ENCODE measurements around the gene CEP41. TPM values are rescaled to one million over a fixed set of nuclear protein-coding genes. Genes with fewer than 3 reads are reported as not detected.
"Not testable (repeated sequence)": the region's sequence is repeated elsewhere in the genome, so short reads cannot be mapped to it uniquely, and the experiment has no call there.

CEP41 gene
- total RNA-seq, 1 donor = 12.5 TPM

DNA sequence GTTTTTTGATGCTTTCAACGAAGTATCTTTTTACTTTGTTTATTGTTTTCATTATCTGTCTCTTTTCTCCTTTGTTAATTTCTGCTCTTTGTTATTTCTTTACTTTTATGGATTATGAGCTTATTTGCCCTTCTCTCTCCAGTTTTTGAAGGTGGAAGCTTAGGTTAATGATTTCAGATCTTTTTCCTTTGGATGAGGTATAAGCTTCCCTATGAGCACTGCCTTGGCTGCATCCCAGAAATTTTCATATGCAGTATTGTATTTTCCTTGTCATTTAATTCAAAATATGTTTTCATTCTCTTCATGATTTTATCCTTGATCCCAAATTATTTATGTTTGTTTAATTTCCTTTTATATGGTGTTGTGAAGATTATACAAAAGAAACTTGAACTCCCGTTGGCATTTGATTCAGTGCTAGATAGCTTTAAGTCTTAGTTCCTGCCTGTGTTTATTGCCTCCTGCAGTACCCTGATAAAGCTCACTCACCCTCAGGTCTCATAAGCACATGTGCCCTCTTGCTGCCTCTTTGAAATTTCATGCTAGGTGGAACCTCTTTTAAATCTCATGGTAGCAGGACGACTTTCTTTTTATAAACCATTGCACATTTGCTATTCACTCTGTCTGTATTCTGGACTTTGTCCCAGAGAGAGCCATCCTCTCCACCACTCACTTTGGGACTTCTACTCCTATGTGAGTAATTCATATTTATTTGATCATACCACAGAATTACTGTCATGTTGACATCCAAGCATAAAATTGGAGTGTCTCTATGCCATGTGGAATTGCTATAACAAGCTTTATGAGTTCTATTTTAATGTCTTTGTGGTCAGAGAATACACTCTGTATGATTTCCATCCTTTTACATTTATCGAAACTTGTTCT, 23.0 kb upstream of the CEP41 start:
- DNase-seq (ENCODE audit: low read depth) = peak; percentile 19
- TF ChIP-seq, protein P1, sequence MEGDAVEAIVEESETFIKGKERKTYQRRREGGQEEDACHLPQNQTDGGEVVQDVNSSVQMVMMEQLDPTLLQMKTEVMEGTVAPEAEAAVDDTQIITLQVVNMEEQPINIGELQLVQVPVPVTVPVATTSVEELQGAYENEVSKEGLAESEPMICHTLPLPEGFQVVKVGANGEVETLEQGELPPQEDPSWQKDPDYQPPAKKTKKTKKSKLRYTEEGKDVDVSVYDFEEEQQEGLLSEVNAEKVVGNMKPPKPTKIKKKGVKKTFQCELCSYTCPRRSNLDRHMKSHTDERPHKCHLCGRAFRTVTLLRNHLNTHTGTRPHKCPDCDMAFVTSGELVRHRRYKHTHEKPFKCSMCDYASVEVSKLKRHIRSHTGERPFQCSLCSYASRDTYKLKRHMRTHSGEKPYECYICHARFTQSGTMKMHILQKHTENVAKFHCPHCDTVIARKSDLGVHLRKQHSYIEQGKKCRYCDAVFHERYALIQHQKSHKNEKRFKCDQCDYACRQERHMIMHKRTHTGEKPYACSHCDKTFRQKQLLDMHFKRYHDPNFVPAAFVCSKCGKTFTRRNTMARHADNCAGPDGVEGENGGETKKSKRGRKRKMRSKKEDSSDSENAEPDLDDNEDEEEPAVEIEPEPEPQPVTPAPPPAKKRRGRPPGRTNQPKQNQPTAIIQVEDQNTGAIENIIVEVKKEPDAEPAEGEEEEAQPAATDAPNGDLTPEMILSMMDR (IDR thresholded peaks at IDR 0.05; ENCODE audit: insufficient read depth, low read depth, low read length) = no peak

DNA sequence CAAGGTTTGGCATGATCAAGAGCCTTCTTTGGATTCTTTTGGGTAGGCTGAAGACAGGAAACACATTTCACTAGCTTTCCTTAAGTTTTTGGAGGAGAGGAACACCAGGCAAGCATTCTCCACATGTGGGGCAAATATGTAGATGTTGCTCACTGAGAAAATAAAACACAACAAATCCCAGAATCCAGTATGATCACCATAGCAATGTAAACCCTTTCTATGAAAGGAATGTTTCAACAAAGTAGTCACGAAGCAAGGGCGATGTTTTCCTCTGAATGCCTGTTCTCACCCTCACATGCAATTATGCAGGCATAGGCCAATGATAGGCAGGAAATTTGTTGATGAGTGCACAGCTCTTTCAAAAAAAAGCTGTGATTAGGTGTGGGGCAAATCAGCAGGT, 20.5 kb upstream of the CEP41 start:
- TF ChIP-seq, protein P1 (IDR thresholded peaks at IDR 0.05; ENCODE audit: insufficient read depth, low read depth, low read length) = no peak
- DNase-seq (ENCODE audit: low read depth) = peak; percentile 55
- no peak overlapping the region for H3K4me3 ChIP-seq (ENCODE audit: low read depth, low read length)

More for the DNA sequence above, 23.0 kb upstream of the CEP41 start:
- no peak overlapping the region for H3K4me3 ChIP-seq (ENCODE audit: low read depth, low read length)

DNA sequence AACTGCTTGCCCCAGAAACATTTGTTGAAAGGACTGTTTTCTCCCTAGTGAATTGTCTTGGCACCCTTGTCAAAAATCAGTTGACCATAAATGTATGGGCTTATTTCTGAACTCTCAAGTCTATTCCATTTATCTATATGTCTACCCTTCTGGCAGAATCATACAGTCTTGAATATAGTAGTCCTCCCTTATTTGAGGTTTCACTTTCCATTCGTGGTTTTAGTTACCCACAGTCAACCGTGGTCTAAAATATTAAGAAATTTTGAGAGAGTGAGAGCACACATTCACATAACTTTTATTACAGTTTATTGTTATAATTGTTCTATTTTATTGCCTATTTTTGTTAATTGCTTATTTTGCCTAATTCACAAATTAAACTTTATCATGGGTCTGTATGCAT, 17.4 kb upstream of the CEP41 start:
- H3K4me3 ChIP-seq (ENCODE audit: low read depth, low read length) = no peak overlapping the region
- no peak for DNase-seq (ENCODE audit: low read depth)
- TF ChIP-seq, protein P1 (IDR thresholded peaks at IDR 0.05; ENCODE audit: insufficient read depth, low read depth, low read length) = no peak

DNA sequence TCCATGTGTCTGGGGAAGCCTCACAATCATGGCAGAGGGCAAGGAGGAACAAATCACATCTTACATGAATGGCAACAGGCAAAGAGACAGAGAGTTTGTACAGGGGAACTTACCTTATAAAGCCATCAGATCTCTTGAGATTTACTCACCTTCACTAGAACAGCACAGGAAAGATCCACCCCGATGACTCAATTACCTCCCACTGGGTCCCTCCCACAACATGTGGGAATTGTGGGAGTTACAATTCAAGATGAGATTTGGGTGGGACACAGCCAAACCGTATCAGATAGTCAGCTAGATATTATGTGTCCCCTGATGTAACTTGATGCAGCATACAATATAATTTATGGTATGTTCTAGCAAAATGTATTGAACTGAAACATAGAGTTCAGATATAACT, 14.1 kb upstream of the CEP41 start:
- DNase-seq (ENCODE audit: low read depth) = no peak
- no peak overlapping the region for H3K4me3 ChIP-seq (ENCODE audit: low read depth, low read length)
- TF ChIP-seq, protein P1 (IDR thresholded peaks at IDR 0.05; ENCODE audit: insufficient read depth, low read depth, low read length) = no peak

DNA sequence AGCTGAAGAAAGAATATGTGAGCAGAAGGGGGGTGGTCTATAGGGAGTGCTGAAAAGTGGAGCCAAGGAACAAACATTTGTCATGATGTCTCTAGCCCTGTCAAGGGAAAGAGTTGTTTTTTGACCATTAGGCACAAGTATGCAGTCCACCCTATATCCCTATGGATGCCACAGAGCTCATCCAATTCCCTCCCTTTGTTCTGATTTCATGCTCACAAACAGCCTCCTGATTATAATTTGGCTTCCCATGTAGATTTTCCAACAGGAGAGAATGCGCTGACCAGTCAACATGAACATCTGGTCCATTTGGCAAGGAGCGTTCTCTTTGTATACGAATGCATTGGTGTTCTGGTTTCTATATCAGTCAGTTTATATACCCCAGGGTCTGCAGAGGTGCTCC, 12.1 kb upstream of the CEP41 start:
- TF ChIP-seq, protein P1 (IDR thresholded peaks at IDR 0.05; ENCODE audit: insufficient read depth, low read depth, low read length) = no peak
- peak; percentile 65 for DNase-seq (ENCODE audit: low read depth)
- no peak overlapping the region for H3K4me3 ChIP-seq (ENCODE audit: low read depth, low read length)

DNA sequence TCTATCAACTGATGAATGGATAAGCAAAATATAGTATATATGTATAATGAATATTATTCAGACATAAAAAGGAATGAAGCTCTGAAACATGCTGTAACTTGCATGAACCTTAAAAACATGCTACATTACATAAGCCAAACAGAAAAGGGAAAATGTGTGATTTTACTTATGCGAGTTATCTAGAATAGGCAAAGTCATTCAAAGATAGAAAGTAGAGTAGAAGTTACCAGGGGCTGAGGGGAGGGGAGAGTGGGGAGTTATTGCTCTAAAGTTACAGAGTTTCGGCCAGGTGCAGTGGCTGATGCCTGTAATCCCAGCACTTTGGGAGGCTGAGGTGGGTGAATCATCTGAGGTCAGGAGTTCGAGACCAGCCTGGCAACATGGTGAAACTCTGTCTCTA, 10.5 kb upstream of the CEP41 start:
- not testable (repeated sequence) for DNase-seq (ENCODE audit: low read depth)

DNA sequence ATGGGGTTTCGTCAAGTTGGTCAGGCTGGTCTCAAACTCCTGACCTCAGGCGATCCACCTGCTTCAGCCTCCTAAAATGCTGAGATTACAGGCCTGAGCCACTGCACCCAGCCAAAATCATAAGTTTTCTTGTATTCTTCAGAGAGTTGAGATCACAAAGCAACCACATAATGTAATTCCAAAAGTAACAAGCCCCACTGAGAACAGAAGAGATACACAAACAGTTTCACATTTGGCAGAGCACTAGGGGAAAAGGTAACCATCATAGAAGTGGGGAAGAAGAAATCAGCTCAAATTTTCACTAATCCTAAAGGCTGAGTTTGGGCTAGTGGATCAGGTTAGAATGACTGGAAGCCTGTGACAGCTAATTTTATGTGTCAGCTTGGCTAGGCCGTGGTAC, 5.4 kb upstream of the CEP41 start:
- DNase-seq (ENCODE audit: low read depth) = no peak
- TF ChIP-seq, protein P1 (IDR thresholded peaks at IDR 0.05; ENCODE audit: insufficient read depth, low read depth, low read length) = no peak
- no peak overlapping the region for H3K4me3 ChIP-seq (ENCODE audit: low read depth, low read length)

More for the DNA sequence above, 10.5 kb upstream of the CEP41 start:
- not testable (repeated sequence) for H3K4me3 ChIP-seq (ENCODE audit: low read depth, low read length)

Data from fibroblast of villous mesenchyme (primary cell).